ENCODE measurements around the gene MRPL12. TPM values are rescaled to one million over a fixed set of nuclear protein-coding genes. Genes with fewer than 3 reads are reported as not detected.

Gene MRPL12
- total and polyA plus RNA-seq, 9 of the 15 experiments (the other 6 are each of a cell fraction or from before 2014, with no cell fraction given), result 0.94 to 338 (median 100) TPM

DNA sequence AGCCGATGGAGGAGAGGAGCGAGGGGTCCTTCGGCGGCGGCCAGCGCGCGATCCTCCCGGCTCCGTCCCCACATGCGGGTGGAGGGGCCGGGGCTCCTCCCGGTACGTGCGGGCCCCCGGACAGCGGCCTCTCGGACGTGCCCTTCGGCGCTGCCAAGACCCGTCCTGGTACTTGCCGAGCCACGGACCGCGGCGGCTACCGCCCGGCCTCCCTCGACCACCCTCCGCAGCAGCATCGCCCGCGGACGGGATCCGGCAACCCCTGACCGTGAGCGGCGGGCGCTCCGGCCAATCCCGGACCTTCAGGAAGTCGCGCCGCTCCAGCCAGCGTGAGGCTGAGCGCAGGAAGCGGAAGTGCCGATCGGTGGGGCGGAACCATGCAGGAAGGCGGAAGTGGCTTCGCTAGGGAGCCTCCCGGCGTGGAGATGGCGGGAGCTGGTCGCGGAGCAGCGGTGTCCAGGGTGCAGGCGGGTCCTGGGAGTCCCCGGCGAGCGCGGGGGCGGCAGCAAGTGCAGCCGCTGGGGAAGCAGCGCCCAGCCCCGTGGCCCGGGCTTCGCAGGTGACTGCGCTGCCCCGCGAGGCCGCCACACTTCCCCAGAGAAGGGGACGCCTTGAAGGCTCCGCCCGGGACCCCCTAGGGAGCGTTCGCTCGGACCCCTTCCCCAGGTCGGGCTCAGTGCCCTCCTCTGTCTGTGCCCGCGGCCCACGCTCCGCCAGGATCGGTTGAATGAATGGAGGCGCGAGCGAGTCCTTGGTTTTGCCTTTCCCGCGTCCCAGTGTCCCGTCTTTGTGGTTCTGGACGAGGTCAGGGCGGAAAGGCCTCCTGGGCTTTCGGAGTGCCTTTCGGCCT, 36.6 kb upstream of the MRPL12 start, which contains the start of the genes CCDC137 and OXLD1 (continued):
- TF ChIP-seq ETV1 (tag; conservative IDR thresholded peaks at IDR 0.05; ENCODE audit: low read depth) (peak; percentile 55; the same call in 1 of the 2 replicates), TBP (optimal IDR thresholded peaks at IDR 0.05; ENCODE audit: low read depth, low read length) (peak; percentile 90), POLR2G (IDR thresholded peaks at IDR 0.05; ENCODE audit: low read depth, low read length) (peak; percentile 98), SP2 (IDR thresholded peaks at IDR 0.05; ENCODE audit: extremely low read depth, low read depth, low read length, poor library complexity, severe bottlenecking) (peak; percentile 85), GATAD2A (IDR thresholded peaks at IDR 0.05) (no peak), HNRNPUL1 (IDR thresholded peaks at IDR 0.05; ENCODE audit: low read length) (no peak), GTF2F1 (IDR thresholded peaks at IDR 0.05; ENCODE audit: low read depth, low read length) (0 out of 2 replicates have a peak, but pooled peaks have one; percentile 61), ZNF274 (IDR thresholded peaks at IDR 0.05; ENCODE audit: borderline replicate concordance, low read depth, low read length) (no peak), TEAD1 (CRISPR knock-in tag; IDR thresholded peaks at IDR 0.05) (peak in 1 of 2 experiments; percentile 38; a peak in 1 of 4 replicates), MTA1 (IDR thresholded peaks at IDR 0.05; ENCODE audit: borderline replicate concordance) (no peak), MAZ (CRISPR knock-in tag; conservative IDR thresholded peaks at IDR 0.05 in 1 of 2, IDR thresholded peaks at IDR 0.05 in 1 of 2) (peak; percentile 56 to 73; a peak in 3 of 4 replicates), SUPT5H (IDR thresholded peaks at IDR 0.05) (peak; percentile 94), KLF6 (CRISPR knock-in tag; IDR thresholded peaks at IDR 0.05; ENCODE audit: borderline replicate concordance) (no peak), SAP30 (IDR thresholded peaks at IDR 0.05; ENCODE audit: borderline replicate concordance, insufficient read depth, low read depth, low read length, poor library complexity, severe bottlenecking) (peak; percentile 94), NFIC (IDR thresholded peaks at IDR 0.05) (0 out of 2 replicates have a peak, but pooled peaks have one; percentile 26), FOXP1 (CRISPR knock-in tag; IDR thresholded peaks at IDR 0.05) (0 out of 2 replicates have a peak, but pooled peaks have one; percentile 31), EGR1 (conservative IDR thresholded peaks at IDR 0.05) (peak; percentile 90), MYBL2 (IDR thresholded peaks at IDR 0.05; ENCODE audit: low read depth) (no peak), MYBL2 (CRISPR knock-in tag; IDR thresholded peaks at IDR 0.05; ENCODE audit: borderline replicate concordance) (no peak)
- TF ChIP-seq, protein P1, sequence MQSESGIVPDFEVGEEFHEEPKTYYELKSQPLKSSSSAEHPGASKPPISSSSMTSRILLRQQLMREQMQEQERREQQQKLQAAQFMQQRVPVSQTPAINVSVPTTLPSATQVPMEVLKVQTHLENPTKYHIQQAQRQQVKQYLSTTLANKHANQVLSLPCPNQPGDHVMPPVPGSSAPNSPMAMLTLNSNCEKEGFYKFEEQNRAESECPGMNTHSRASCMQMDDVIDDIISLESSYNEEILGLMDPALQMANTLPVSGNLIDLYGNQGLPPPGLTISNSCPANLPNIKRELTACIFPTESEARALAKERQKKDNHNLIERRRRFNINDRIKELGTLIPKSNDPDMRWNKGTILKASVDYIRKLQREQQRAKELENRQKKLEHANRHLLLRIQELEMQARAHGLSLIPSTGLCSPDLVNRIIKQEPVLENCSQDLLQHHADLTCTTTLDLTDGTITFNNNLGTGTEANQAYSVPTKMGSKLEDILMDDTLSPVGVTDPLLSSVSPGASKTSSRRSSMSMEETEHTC (IDR thresholded peaks at IDR 0.05), result 0 out of 2 replicates have a peak, but pooled peaks have one; percentile 17
- TF ChIP-seq, protein P2, sequence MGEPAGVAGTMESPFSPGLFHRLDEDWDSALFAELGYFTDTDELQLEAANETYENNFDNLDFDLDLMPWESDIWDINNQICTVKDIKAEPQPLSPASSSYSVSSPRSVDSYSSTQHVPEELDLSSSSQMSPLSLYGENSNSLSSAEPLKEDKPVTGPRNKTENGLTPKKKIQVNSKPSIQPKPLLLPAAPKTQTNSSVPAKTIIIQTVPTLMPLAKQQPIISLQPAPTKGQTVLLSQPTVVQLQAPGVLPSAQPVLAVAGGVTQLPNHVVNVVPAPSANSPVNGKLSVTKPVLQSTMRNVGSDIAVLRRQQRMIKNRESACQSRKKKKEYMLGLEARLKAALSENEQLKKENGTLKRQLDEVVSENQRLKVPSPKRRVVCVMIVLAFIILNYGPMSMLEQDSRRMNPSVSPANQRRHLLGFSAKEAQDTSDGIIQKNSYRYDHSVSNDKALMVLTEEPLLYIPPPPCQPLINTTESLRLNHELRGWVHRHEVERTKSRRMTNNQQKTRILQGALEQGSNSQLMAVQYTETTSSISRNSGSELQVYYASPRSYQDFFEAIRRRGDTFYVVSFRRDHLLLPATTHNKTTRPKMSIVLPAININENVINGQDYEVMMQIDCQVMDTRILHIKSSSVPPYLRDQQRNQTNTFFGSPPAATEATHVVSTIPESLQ (CRISPR knock-in tag; IDR thresholded peaks at IDR 0.05), result peak; percentile 40; the same call in 1 of the 2 replicates
